Fibroblast of lung (primary cell): ENCODE data around the gene ZNF324. TPM values are rescaled to one million over a fixed set of nuclear protein-coding genes. Genes with fewer than 3 reads are reported as not detected.

Experiments used
- DNase-seq, 2 donors: peaks; one replicate each; pipeline versions ENCODE4 v3.0.0 to v3.0.0-alpha.2; 2010; ENCODE audit warnings: low read depth in 2 of 2
- H2AFZ ChIP-seq: 2 replicates; pipeline ENCODE4 v1.5.1; 2012; ENCODE audit warnings: low read length, control low read depth, inconsistent platforms
- H3K27ac ChIP-seq: 2 replicates; pipeline ENCODE4 v1.5.1; 2011; ENCODE audit warnings: low read length, control low read depth; ENCODE audit not compliant: insufficient read depth
- H3K27me3 ChIP-seq: 2 replicates; pipeline ENCODE4 v1.5.1; 2011; ENCODE audit warnings: mild to moderate bottlenecking, low read length; ENCODE audit not compliant: control insufficient read depth, insufficient read depth
- H3K36me3 ChIP-seq: 2 replicates; pipeline ENCODE4 v1.5.1; 2011; ENCODE audit warnings: low read length; ENCODE audit not compliant: control insufficient read depth, insufficient read depth
- H3K4me1 ChIP-seq: 2 replicates; pipeline ENCODE4 v1.5.1; 2011; ENCODE audit warnings: low read length; ENCODE audit not compliant: control insufficient read depth, insufficient read depth; ENCODE audit errors: extremely low read depth
- H3K4me2 ChIP-seq: 2 replicates; pipeline ENCODE4 v1.5.1; 2011; ENCODE audit warnings: low read length, control low read depth; ENCODE audit not compliant: insufficient read depth; ENCODE audit errors: extremely low read depth
- H3K4me3 ChIP-seq, 4 experiments: fragments of 200-600 bp in 1 of 4; sonication (generic) in 1 of 4; replicated peaks in 1 of 4; 2 replicates each; pipeline ENCODE4 v1.5.1; 2011 to 2016; ENCODE audit warnings: low read length in 4 of 4, low read depth in 3 of 4, mild to moderate bottlenecking in 3 of 4, control low read depth in 2 of 4, inconsistent platforms in 1 of 4, mixed read lengths in 1 of 4; ENCODE audit not compliant: insufficient read depth in 1 of 4; ENCODE audit errors: control extremely low read depth in 1 of 4
- H3K79me2 ChIP-seq: 2 replicates; pipeline ENCODE4 v1.5.1; 2012; ENCODE audit warnings: mild to moderate bottlenecking, low read length, inconsistent platforms; ENCODE audit not compliant: control insufficient read depth, insufficient read depth
- H3K9ac ChIP-seq: 2 replicates; pipeline ENCODE4 v1.5.1; 2011; ENCODE audit warnings: mild to moderate bottlenecking, low read length, control low read depth; ENCODE audit not compliant: insufficient read depth
- H3K9me3 ChIP-seq: 2 replicates; pipeline ENCODE4 v1.5.1; 2012; ENCODE audit warnings: low read depth, low read length; ENCODE audit not compliant: control insufficient read depth, insufficient read depth
- H4K20me1 ChIP-seq: 2 replicates; pipeline ENCODE4 v1.5.1; 2011; ENCODE audit warnings: low read length; ENCODE audit not compliant: control insufficient read depth, insufficient read depth; ENCODE audit errors: extremely low read depth
- CTCF ChIP-seq, 2 donors: IDR thresholded peaks in 1 of 2; conservative IDR thresholded peaks in 1 of 2; 1 replicate in 1 of 2; 2 replicates in 1 of 2; pipeline ENCODE4 v1.5.1; 2011 to 2012; ENCODE audit warnings: low read length in 2 of 2, control low read depth in 1 of 2, inconsistent platforms in 1 of 2, low read depth in 1 of 2, mild to moderate bottlenecking in 1 of 2
- EZH2 ChIP-seq: IDR thresholded peaks from 2 replicates; pipeline ENCODE4 v1.5.1; 2012; ENCODE audit warnings: low read length, control low read depth, mild to moderate bottlenecking; ENCODE audit errors: missing control alignments
- polyA plus RNA-seq, 2 donors: library from polyadenylated mRNA; depleted of rRNA in 1 of 2; stranded (reverse) in 1 of 2; unstranded in 1 of 2; fragments of >200 nt; gene quantifications; 2 replicates each; pipeline ENCODE4 v1.2.1, GENCODE V29; 2011 to 2012; ENCODE audit warnings: missing spikeins in 1 of 2
- total RNA-seq: library from RNA; depleted of rRNA; stranded (reverse); fragments of >200 nt; gene quantifications from 2 replicates; pipeline ENCODE4 v1.2.1, GENCODE V29; 2014

The ZNF324 gene
- total and polyA plus RNA-seq, 2 donors (not counting 1 experiment from before 2014, with no cell fraction given), result 4.1 to 14.2 TPM

- Histone ChIP-seq H3K9ac (no peak overlapping the region), H4K20me1 (no peaks in the 10 kb centered on the region), H3K79me2 (no peaks in the 10 kb centered on the region), H3K4me1 (no peaks in the 10 kb centered on the region), H3K4me2 (no peak overlapping the region), H2AFZ (no peak overlapping the region), H3K4me3 (no peak overlapping the region), H3K27ac (no peak overlapping the region), H3K9me3 (no peaks in the 10 kb centered on the region), H3K36me3 (peaks cover 7% of the 10 kb centered on the region), H3K27me3 (no peaks in the 10 kb centered on the region)
- TF ChIP-seq CTCF (conservative IDR thresholded peaks at IDR 0.05 in 1 of 2, IDR thresholded peaks at IDR 0.05 in 1 of 2; ENCODE audit: low read depth in 1 of 2, low read length in 2 of 2) (no peak), EZH2 (no peak)
- DNase-seq, result no peak
Measured at GRCh38 chr19:58460039-58460438, 6.8 kb upstream of the ZNF324 start.

GRCh38 chr19:58466089-58466759 lies 656 bp upstream of the ZNF324 start:
- Histone ChIP-seq H2AFZ (peak overlapping the region; percentile 71), H3K4me2 (peak overlapping the region; percentile 73), H4K20me1 (no peaks in the 10 kb centered on the region), H3K79me2 (peaks cover 16% of the 10 kb centered on the region), H3K4me3 (peak overlapping the region; percentile 63 to 94 (median 88)), H3K4me1 (peaks cover 2% of the 10 kb centered on the region), H3K36me3 (peaks cover 6% of the 10 kb centered on the region), H3K9ac (no peak overlapping the region), H3K9me3 (no peaks in the 10 kb centered on the region), H3K27ac (no peak overlapping the region), H3K27me3 (no peaks in the 10 kb centered on the region)
- TF ChIP-seq EZH2 (no peak), CTCF (conservative IDR thresholded peaks at IDR 0.05 in 1 of 2, IDR thresholded peaks at IDR 0.05 in 1 of 2; ENCODE audit: low read depth in 1 of 2, low read length in 2 of 2) (no peak)
- DNase-seq, result no peak

- peak overlapping the region; percentile 16 for H3K9ac ChIP-seq
- no peaks in the 10 kb centered on the region for H3K27me3 ChIP-seq
- DNase-seq, result no peak
- no peaks in the 10 kb centered on the region for H3K9me3 ChIP-seq
- peaks cover 15% of the 10 kb centered on the region for H3K36me3 ChIP-seq
- peaks cover 16% of the 10 kb centered on the region for H3K79me2 ChIP-seq
- no peak overlapping the region for H2AFZ ChIP-seq
- peak overlapping the region; percentile 11 to 41 (median 22) for H3K4me3 ChIP-seq
- H3K4me2 ChIP-seq, result peak overlapping the region; percentile 78
- peaks cover 2% of the 10 kb centered on the region for H3K4me1 ChIP-seq
- no peak overlapping the region for H3K27ac ChIP-seq
- H4K20me1 ChIP-seq, result no peaks in the 10 kb centered on the region
- TF ChIP-seq EZH2 (no peak), CTCF (conservative IDR thresholded peaks at IDR 0.05 in 1 of 2, IDR thresholded peaks at IDR 0.05 in 1 of 2; ENCODE audit: low read depth in 1 of 2, low read length in 2 of 2) (no peak)
Measured at GRCh38 chr19:58468216-58468839, 1.4 kb downstream of the ZNF324 start.
